Ectodermal cell (in vitro differentiated cells): Measurements from ENCODE around the gene BCAM.
"Not testable (repeated sequence)": the region's sequence is repeated elsewhere in the genome, so short reads cannot be mapped to it uniquely, and the experiment has no call there.

Experiments used
- H3K27ac ChIP-seq: 2 replicates; pipeline ENCODE4 v1.7.0; 2013; ENCODE audit warnings: mild to moderate bottlenecking, low read depth, low read length; ENCODE audit not compliant: insufficient read depth, poor library complexity, severe bottlenecking
- H3K27me3 ChIP-seq: 2 replicates; pipeline ENCODE4 v1.7.0; 2013; ENCODE audit warnings: mild to moderate bottlenecking, low read length; ENCODE audit not compliant: insufficient read depth, control insufficient read depth, poor library complexity, severe bottlenecking
- H3K36me3 ChIP-seq: one replicate; pipeline ENCODE4 v1.7.0; 2013; ENCODE audit warnings: low read length; ENCODE audit not compliant: control insufficient read depth, insufficient read depth
- H3K4me1 ChIP-seq: one replicate; pipeline ENCODE4 v1.7.0; 2013; ENCODE audit warnings: low read length; ENCODE audit not compliant: control insufficient read depth, insufficient read depth
- H3K4me3 ChIP-seq: 2 replicates; pipeline ENCODE4 v1.7.0; 2013; ENCODE audit warnings: low read depth, low read length, control low read depth; ENCODE audit not compliant: insufficient read depth
- H3K9me3 ChIP-seq: 2 replicates; pipeline ENCODE4 v1.7.0; 2013; ENCODE audit warnings: mild to moderate bottlenecking, low read length, moderate library complexity; ENCODE audit not compliant: control insufficient read depth
- WGBS, 2 experiments: methylation state at CpG; one replicate each; pipeline ENCODE4 v1.1.7; 2013; ENCODE audit warnings: missing lambda C conversion rate in 2 of 2; 5-methylcytosine and 5-hydroxymethylcytosine counted together

Gene BCAM

GRCh38 chr19:44817725-44818465, 9.0 kb downstream of the BCAM start:
- Histone ChIP-seq H3K36me3 (no peaks in the 10 kb centered on the region), H3K27me3 (no peaks in the 10 kb centered on the region), H3K9me3 (no peaks in the 10 kb centered on the region), H3K4me1 (peaks cover 4% of the 10 kb centered on the region), H3K27ac (no peak overlapping the region), H3K4me3 (no peak overlapping the region)
- 91 to 92% methylated on average over 8 of the region's 8 CpGs for WGBS, 2 experiments

GRCh38 chr19:44818466-44819031, 9.6 kb downstream of the BCAM start:
- peaks cover 8% of the 10 kb centered on the region for H3K4me1 ChIP-seq
- H3K36me3 ChIP-seq, result no peaks in the 10 kb centered on the region
- no peak overlapping the region for H3K27ac ChIP-seq
- H3K9me3 ChIP-seq, result no peaks in the 10 kb centered on the region
- no peak overlapping the region for H3K4me3 ChIP-seq
- 90% methylated on average over 20 of the region's 20 CpGs for whole genome bisulfite sequencing, 2 experiments
- no peaks in the 10 kb centered on the region for H3K27me3 ChIP-seq

GRCh38 chr19:44819246-44819832, 10.4 kb downstream of the BCAM start:
- no peaks in the 10 kb centered on the region for H3K36me3 ChIP-seq
- H3K27ac ChIP-seq, result no peak overlapping the region
- H3K27me3 ChIP-seq, result no peaks in the 10 kb centered on the region
- no peak overlapping the region for H3K4me3 ChIP-seq
- peaks cover 8% of the 10 kb centered on the region for H3K4me1 ChIP-seq
- WGBS, 2 experiments, result 95 to 96% methylated on average over 28 of the region's 28 CpGs
- H3K9me3 ChIP-seq, result no peaks in the 10 kb centered on the region

GRCh38 chr19:44820648-44821609, 12.0 kb downstream of the BCAM start:
- Histone ChIP-seq H3K4me3 (no peak overlapping the region), H3K27me3 (no peaks in the 10 kb centered on the region), H3K9me3 (no peaks in the 10 kb centered on the region), H3K4me1 (peaks cover 8% of the 10 kb centered on the region), H3K36me3 (no peaks in the 10 kb centered on the region), H3K27ac (no peak overlapping the region)
- 87 to 88% methylated on average over 31 to 34 of the region's 35 CpGs for WGBS, 2 experiments

GRCh38 chr19:44822177-44822576, 13.3 kb downstream of the BCAM start:
- no peak overlapping the region for H3K27ac ChIP-seq
- H3K4me1 ChIP-seq, result peaks cover 8% of the 10 kb centered on the region
- H3K36me3 ChIP-seq, result no peaks in the 10 kb centered on the region
- 83 to 84% methylated on average over 11 of the region's 11 CpGs for WGBS, 2 experiments
- no peaks in the 10 kb centered on the region for H3K27me3 ChIP-seq
- no peak overlapping the region for H3K4me3 ChIP-seq
- no peaks in the 10 kb centered on the region for H3K9me3 ChIP-seq

- Histone ChIP-seq H3K9me3 (no peaks in the 10 kb centered on the region), H3K4me1 (peaks cover 8% of the 10 kb centered on the region), H3K4me3 (no peak overlapping the region), H3K36me3 (no peaks in the 10 kb centered on the region), H3K27ac (no peak overlapping the region), H3K27me3 (no peaks in the 10 kb centered on the region)
- WGBS, 2 experiments, result 68 to 70% methylated on average over 10 of the region's 10 CpGs
Measured at GRCh38 chr19:44822670-44823372, 13.9 kb downstream of the BCAM start.

GRCh38 chr19:44823373-44823698, 14.4 kb downstream of the BCAM start:
- Histone ChIP-seq H3K4me3 (no peak overlapping the region), H3K9me3 (no peaks in the 10 kb centered on the region), H3K27ac (no peak overlapping the region), H3K36me3 (no peaks in the 10 kb centered on the region), H3K4me1 (peaks cover 8% of the 10 kb centered on the region), H3K27me3 (no peaks in the 10 kb centered on the region)
- WGBS, 2 experiments, result 58 to 69% methylated on average over 4 of the region's 4 CpGs

GRCh38 chr19:44824761-44825160, 15.9 kb downstream of the BCAM start:
- Histone ChIP-seq H3K36me3 (no peaks in the 10 kb centered on the region), H3K27ac (no peak overlapping the region), H3K4me1 (peaks cover 8% of the 10 kb centered on the region), H3K27me3 (no peaks in the 10 kb centered on the region), H3K9me3 (no peaks in the 10 kb centered on the region), H3K4me3 (no peak overlapping the region)
- 89 to 95% methylated on average over 4 of the region's 4 CpGs for WGBS, 2 experiments

- H3K9me3 ChIP-seq, H3K27me3 ChIP-seq, H3K4me3 ChIP-seq, H3K4me1 ChIP-seq, H3K36me3 ChIP-seq, H3K27ac ChIP-seq: not testable (repeated sequence)
- WGBS, 2 experiments, result 86 to 92% methylated on average over 6 of the region's 6 CpGs
Measured at GRCh38 chr19:44832875-44833274, 24.0 kb downstream of the BCAM start.
